OCI-LY7 (cell line): Measurements from ENCODE around the gene LRRC46. TPM values are rescaled to one million over a fixed set of nuclear protein-coding genes. Genes with fewer than 3 reads are reported as not detected.

ENCODE experiments used
- BruUV-seq: library from RNA; stranded (reverse); fragments of 400-500 nt; replicated peaks from 2 replicates; lab custom pipeline; 2021; lab: Mats Ljungman, UMichigan
- CTCF ChIA-PET: fragments of 300-600 bp; sonication (Branson Sonifier 250); formaldehyde crosslinking; loops from one replicate; lab custom pipeline; 2022; ENCODE audit warnings: antibody characterized with exemption; ENCODE audit not compliant: unreplicated experiment; lab: Charles Lee
- POLR2A ChIA-PET: fragments of 300-600 bp; sonication (Branson Sonifier 250); formaldehyde crosslinking; loops from one replicate; lab custom pipeline; 2022; ENCODE audit warnings: antibody characterized with exemption; lab: Charles Lee
- DNase-seq: peaks from one replicate; pipeline ENCODE4 v3.0.0-alpha.2; 2015; ENCODE audit warnings: low spot score
- H2AFZ ChIP-seq: fragments of 200-600 bp; sonication (generic), shearing (Covaris generic); 2 replicates; pipeline ENCODE4 v1.6.1; 2014; ENCODE audit warnings: mild to moderate bottlenecking, antibody characterized with exemption, low read length, moderate library complexity
- H3K27ac ChIP-seq: fragments of 200-600 bp; sonication (generic); 2 replicates; pipeline ENCODE4 v1.5.1; 2014; ENCODE audit warnings: mixed run types, low read depth, mild to moderate bottlenecking, moderate library complexity, low read length, inconsistent platforms; ENCODE audit not compliant: poor library complexity, severe bottlenecking
- H3K36me3 ChIP-seq: fragments of 200-600 bp; sonication (generic); 2 replicates; pipeline ENCODE4 v1.6.1; 2014; ENCODE audit warnings: mild to moderate bottlenecking, antibody characterized with exemption, low read length, moderate library complexity, mixed read lengths; ENCODE audit not compliant: insufficient read depth
- H3K4me1 ChIP-seq: fragments of 200-600 bp; sonication (generic); 2 replicates; pipeline ENCODE4 v1.5.1; 2014; ENCODE audit warnings: mild to moderate bottlenecking, low read length; ENCODE audit not compliant: insufficient read depth, poor library complexity, severe bottlenecking
- H3K4me2 ChIP-seq: fragments of 200-600 bp; sonication (generic); 2 replicates; pipeline ENCODE4 v1.6.1; 2014; ENCODE audit warnings: mild to moderate bottlenecking, low read length
- H3K4me3 ChIP-seq: fragments of 200-600 bp; sonication (generic); 2 replicates; pipeline ENCODE4 v1.5.1; 2014; ENCODE audit warnings: mild to moderate bottlenecking, low read depth, low read length; ENCODE audit not compliant: poor library complexity, severe bottlenecking
- H3K79me2 ChIP-seq: fragments of 200-600 bp; sonication (generic); 2 replicates; pipeline ENCODE4 v1.6.1; 2016; ENCODE audit warnings: low read depth, mild to moderate bottlenecking, low read length, moderate library complexity, mixed read lengths; ENCODE audit not compliant: insufficient read depth
- H3K9me2 ChIP-seq: fragments of 200-600 bp; sonication (generic); 2 replicates; pipeline ENCODE4 v1.6.1; 2016; ENCODE audit warnings: mild to moderate bottlenecking, low read length, mixed read lengths; ENCODE audit not compliant: insufficient read depth
- H3K9me3 ChIP-seq: fragments of 200-600 bp; sonication (generic); 2 replicates; pipeline ENCODE4 v1.6.1; 2014; ENCODE audit warnings: mild to moderate bottlenecking, mixed run types, low read length, mixed read lengths
- H4K20me1 ChIP-seq: fragments of 200-600 bp; sonication (generic); 2 replicates; pipeline ENCODE4 v1.6.1; 2014; ENCODE audit warnings: mild to moderate bottlenecking, antibody characterized with exemption, low read length, moderate library complexity, mixed read lengths; ENCODE audit not compliant: insufficient read depth
- EZH2phosphoT487 ChIP-seq: fragments of 200-600 bp; sonication (generic); IDR thresholded peaks from 2 replicates; pipeline ENCODE4 v1.6.1; 2018; ENCODE audit warnings: low read depth, borderline replicate concordance, mild to moderate bottlenecking, mixed run types, antibody characterized with exemption, low read length, moderate library complexity, mixed read lengths
- intact Hi-C: fragments of 100-400 bp; cut with micrococcal nuclease; formaldehyde crosslinking; loops from one replicate; pipeline ENCODE4 v1.10.0; 2022; ENCODE audit not compliant: unreplicated experiment
- total RNA-seq, 2 experiments: library from RNA; depleted of rRNA in 1 of 2; stranded (reverse); fragments of >200 nt in 1 of 2; shearing (Covaris generic) in 1 of 2; gene quantifications; 2 replicates each; pipeline ENCODE4 v1.2.3, GENCODE V29; 2014 to 2022
- TF ChIP-seq, protein P1 (sequence below): fragments of 200-600 bp; sonication (generic); conservative IDR thresholded peaks from 2 replicates; pipeline ENCODE4 v1.5.1; 2014; ENCODE audit warnings: mild to moderate bottlenecking, antibody characterized with exemption, low read length, moderate library complexity, mixed read lengths

The LRRC46 gene
- total RNA-seq, 2 experiments from 2014 or later = 0.85 to 1.2 TPM

DNA sequence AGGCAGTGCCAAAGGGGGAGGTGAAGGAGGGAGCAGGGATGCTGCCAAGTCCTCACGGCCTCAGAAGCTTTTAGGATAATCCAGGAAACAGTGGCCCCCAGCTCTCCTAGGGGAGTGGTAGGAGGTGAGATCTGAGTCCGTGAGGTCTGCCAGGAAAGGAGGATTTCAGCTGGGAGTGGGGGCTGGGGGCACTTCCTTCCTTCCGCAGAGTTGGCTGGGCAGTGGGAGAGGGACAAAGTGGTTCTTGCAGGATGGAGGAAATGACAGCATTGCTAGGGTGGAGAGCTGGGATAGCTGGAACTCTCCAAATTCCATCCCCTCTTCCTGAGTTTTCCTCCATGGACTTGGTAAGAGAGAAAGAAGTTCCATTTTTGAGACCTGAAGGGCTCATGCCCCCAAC is 24.3 kb downstream of the LRRC46 start:
- DNase-seq = no peak
- no peak overlapping the region for H3K27ac ChIP-seq
- intact Hi-C loops = no loop called here
- no TSS peak for BruUV-seq
- POLR2A ChIA-PET = no interaction called here
- no peaks in the 10 kb centered on the region for H3K36me3 ChIP-seq
- no peak overlapping the region for H2AFZ ChIP-seq
- CTCF ChIA-PET = no interaction called here
- H3K4me1 ChIP-seq = no peaks in the 10 kb centered on the region
- no peaks in the 10 kb centered on the region for H4K20me1 ChIP-seq
- TF ChIP-seq, protein P1, sequence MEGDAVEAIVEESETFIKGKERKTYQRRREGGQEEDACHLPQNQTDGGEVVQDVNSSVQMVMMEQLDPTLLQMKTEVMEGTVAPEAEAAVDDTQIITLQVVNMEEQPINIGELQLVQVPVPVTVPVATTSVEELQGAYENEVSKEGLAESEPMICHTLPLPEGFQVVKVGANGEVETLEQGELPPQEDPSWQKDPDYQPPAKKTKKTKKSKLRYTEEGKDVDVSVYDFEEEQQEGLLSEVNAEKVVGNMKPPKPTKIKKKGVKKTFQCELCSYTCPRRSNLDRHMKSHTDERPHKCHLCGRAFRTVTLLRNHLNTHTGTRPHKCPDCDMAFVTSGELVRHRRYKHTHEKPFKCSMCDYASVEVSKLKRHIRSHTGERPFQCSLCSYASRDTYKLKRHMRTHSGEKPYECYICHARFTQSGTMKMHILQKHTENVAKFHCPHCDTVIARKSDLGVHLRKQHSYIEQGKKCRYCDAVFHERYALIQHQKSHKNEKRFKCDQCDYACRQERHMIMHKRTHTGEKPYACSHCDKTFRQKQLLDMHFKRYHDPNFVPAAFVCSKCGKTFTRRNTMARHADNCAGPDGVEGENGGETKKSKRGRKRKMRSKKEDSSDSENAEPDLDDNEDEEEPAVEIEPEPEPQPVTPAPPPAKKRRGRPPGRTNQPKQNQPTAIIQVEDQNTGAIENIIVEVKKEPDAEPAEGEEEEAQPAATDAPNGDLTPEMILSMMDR = no peak
- no peak for TF ChIP-seq EZH2phosphoT487
- H3K4me2 ChIP-seq = no peak overlapping the region
- H3K9me2 ChIP-seq = no peaks in the 10 kb centered on the region
- H3K9me3 ChIP-seq = no peaks in the 10 kb centered on the region
- H3K4me3 ChIP-seq = no peak overlapping the region
- no peaks in the 10 kb centered on the region for H3K79me2 ChIP-seq

DNA sequence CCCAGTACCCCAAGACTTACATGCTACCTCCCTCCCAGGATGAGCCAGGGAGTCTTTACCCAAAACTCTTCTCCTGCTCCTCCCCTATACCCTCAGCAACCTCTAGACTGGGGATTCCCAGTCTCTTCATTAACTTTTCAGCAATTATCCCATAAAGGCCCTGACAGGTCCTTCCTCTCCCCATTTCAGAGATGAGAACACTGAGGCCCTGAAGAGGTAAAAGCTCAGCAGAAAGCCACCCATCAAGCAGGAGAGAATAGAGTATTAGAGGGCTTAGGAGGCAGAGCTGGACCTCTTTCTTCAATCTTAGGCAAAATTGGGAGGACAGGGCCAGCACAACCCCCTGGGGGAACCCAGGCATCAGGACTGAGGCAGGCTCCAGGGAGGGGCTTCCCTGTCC is 25.4 kb downstream of the LRRC46 start:
- Histone ChIP-seq H4K20me1 (no peaks in the 10 kb centered on the region), H3K9me3 (no peaks in the 10 kb centered on the region), H3K27ac (no peak overlapping the region), H3K4me1 (no peaks in the 10 kb centered on the region), H2AFZ (no peak overlapping the region), H3K4me3 (no peak overlapping the region), H3K9me2 (no peaks in the 10 kb centered on the region), H3K4me2 (no peak overlapping the region), H3K79me2 (no peaks in the 10 kb centered on the region), H3K36me3 (no peaks in the 10 kb centered on the region)
- CTCF ChIA-PET = no interaction called here
- intact Hi-C loops = no loop called here
- POLR2A ChIA-PET = interaction anchor here (0.6 kb wide), 1 partner anchor 14 kb away, joined by 3 read pairs; no protein-coding TSS in a partner anchor
- no TSS peak for BruUV-seq
- TF ChIP-seq, protein P1 = no peak
- no peak for TF ChIP-seq EZH2phosphoT487
- DNase-seq = no peak

DNA sequence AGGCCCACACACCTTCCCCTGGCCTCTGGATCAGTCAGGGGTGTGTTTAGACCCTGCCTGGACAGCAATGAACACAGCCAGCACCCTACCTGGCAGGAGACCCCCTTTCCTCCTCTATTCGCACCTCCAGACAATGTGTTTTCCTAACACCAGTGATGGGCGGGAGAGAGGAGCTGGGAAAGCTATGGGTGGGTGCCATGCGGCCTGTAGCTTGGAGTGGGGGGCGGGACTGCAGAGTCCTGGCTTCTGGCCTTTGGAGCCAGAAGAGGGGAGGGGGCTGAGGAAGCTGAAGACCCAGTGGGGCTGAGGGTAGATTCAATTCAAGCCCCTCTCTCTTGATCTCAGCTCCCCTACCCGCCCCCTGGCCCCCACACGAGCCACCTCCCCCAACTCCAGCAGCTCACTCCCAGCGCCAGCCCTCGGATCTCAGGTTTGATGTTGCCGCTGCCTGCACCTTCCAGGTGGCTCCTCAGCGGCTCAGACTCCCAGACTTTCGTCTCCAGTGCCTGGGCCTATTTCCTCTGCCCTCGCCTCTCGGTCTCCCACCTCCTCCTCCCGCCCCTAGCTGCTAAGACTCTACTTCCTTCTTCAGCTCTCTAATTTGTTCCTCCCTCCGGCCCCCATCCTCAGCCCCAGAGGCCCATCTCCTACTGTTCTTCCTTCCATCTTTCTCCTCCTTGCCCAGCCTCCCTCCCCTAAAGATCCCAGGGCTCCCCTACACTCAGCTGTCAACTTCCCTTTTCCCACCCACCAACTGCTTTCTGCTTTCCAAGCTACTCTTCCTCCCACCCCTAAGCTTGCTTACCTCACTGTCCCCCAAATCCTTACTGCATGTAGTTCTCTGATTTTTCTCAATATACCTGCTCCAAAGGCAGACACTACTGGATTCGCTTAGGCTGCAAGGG is 26.3 kb downstream of the LRRC46 start:
- no peak overlapping the region for H3K4me3 ChIP-seq
- no peaks in the 10 kb centered on the region for H4K20me1 ChIP-seq
- BruUV-seq = no TSS peak
- no peaks in the 10 kb centered on the region for H3K9me2 ChIP-seq
- no peaks in the 10 kb centered on the region for H3K36me3 ChIP-seq
- intact Hi-C loops = no loop called here
- H3K4me1 ChIP-seq = peaks cover 3% of the 10 kb centered on the region
- ChIA-PET POLR2A (no interaction called here), CTCF (no interaction called here)
- TF ChIP-seq, protein P1 = no peak
- TF ChIP-seq EZH2phosphoT487 = no peak
- H3K27ac ChIP-seq = no peak overlapping the region
- DNase-seq = no peak
- H3K79me2 ChIP-seq = no peaks in the 10 kb centered on the region
- no peaks in the 10 kb centered on the region for H3K9me3 ChIP-seq
- no peak overlapping the region for H3K4me2 ChIP-seq
- no peak overlapping the region for H2AFZ ChIP-seq
